NCI-H1436 (cell line): ENCODE measurements around the gene TBC1D10A.

Source experiments
- DNase-seq: peaks from one replicate; lab custom pipeline; 2025; lab: John Stamatoyannopoulos, UW

Gene TBC1D10A

DNA sequence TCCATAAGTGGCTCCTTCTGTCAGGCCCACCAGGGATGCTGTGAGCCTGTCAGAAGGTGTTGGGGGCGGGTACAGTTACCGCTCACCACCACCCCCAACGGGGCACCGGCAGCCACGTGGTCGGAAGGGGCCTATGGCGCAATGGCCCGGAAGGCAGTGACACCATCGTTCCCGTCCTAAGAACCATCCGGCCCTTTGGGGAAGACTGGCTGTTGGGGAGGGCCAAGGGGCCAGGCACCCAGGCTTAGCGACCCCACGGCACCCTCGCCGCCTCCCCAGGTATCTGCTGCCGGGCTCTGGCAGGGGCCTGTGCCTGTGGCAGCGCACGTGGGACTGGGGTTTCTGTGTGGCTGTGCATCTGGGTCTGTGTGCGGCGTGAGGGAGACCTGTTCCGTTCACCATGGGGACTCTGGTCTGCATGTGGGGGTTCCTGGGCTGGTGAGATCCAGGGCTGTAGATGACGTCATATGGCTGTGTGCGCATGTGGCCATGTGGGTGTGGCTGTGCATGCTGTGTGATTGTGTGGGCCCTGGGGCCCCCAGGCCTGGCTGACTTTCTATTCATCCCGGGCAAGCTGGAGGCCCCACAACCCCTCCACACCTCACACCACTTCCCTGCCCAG is 60.8 kb downstream of the TBC1D10A start:
- DNase-seq: no peak

GRCh38 chr22:30265131-30265720 is 61.5 kb downstream of the TBC1D10A start:
- DNase-seq: no peak

DNA sequence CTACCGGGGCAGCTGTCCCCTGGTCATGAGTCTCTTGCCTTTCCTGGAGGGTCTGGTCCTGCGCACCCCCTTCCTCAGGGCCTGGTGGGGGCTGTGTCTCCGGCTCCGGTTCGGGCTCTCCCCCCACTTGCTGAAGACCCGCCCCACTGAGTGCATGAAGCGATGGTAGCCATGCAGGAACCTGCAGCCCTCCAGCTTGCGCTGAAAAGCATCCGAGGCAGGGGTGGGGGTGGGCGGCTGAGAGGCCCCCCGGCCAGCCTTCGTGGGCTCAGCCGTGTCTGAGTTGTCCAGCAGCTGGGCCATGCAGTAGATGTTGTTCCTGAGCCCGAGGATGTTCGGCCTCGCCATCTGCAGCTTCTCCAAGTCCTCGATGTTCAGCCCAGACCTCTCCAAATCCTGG is 62.9 kb downstream of the TBC1D10A start:
- no peak for DNase-seq

- DNase-seq: peak; percentile 45
Observed at GRCh38 chr22:30262917-30263741, 63.6 kb downstream of the TBC1D10A start.

DNA sequence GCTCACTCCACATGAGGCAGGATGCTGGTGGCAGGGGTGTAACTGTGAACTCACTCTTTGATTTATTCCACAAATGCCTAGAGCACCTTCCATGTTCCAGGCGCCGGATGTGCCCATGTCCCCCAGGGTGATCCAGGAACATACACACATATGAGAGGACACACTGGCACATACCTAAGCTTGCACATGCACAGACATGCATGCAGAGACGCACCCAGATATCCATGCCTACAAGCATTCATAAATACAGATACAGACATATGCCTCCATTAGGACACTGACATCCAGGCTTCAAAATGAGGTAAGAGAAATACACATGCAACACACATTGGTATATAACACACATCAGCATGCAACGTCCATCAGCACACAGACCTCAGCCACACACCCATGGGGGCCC is 64.6 kb downstream of the TBC1D10A start:
- DNase-seq: no peak

GRCh38 chr22:30261134-30261533 is 65.6 kb downstream of the TBC1D10A start:
- DNase-seq: no peak

DNA sequence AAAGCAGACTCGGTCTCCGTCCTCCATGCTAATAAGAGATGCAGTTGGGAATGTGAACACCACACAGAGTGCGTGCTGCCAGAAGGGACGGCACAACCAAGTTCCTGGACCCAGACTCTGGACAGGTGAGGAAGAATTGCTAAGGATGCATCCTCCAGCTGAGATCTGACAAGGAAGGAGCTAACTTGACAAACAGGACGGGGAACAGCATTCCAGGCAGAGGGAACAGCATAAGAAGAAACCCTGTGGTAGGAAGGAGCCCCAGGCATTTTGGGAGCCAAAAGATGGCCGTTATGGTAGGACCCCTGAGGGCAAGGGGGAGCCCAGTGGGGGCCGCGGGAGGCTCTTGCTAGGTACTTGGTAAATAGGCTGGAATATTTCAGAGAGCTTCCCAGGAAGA is 66.1 kb downstream of the TBC1D10A start:
- no peak for DNase-seq

DNA sequence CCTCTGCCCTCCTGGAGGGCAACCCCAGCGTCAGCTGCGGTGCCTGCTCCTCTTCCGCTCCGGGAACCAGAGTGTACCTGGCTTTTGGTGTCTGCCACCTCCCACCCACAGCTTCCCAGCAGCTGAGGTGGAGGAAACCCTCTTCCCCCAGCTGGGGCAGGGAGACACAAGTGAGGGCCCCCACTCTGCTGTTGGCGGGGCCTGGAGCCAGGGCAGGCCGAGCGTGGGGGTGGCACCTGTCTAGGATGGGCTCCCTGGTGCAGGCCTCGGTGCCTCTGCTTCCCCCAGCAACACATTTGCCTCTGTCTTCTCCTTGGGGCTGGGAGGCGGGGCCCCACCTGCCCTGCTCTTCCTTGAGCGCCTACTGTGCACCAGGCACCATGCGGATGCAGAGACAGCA is 66.5 kb downstream of the TBC1D10A start:
- no peak for DNase-seq

GRCh38 chr22:30254314-30254713 is 72.4 kb downstream of the TBC1D10A start:
- no peak for DNase-seq

GRCh38 chr22:30253205-30253852 is 73.4 kb downstream of the TBC1D10A start:
- no peak for DNase-seq

GRCh38 chr22:30252411-30253204 is 74.1 kb downstream of the TBC1D10A start:
- no peak for DNase-seq

DNA sequence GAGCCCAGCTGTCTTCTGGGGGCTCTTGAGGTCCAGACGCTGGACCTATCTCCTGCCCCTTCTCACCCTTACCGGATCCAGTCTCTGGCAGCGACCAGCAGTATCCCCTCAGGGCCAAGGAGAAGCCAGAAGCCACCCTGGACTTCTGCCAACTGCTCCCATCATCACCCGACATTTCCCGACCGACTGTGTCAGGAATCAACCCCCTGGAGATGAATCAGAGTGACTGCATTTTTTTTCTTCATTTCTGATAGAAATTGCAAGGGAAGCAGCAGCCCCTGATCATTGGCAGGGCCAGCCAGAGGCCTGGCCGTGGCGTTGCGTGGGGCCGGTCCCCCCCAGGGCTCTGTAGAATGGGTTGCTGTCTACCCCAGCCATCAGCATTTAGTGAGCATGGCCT is 75.0 kb downstream of the TBC1D10A start:
- no peak for DNase-seq

- no peak for DNase-seq
Observed at GRCh38 chr22:30250661-30251267, 76.0 kb downstream of the TBC1D10A start.

DNA sequence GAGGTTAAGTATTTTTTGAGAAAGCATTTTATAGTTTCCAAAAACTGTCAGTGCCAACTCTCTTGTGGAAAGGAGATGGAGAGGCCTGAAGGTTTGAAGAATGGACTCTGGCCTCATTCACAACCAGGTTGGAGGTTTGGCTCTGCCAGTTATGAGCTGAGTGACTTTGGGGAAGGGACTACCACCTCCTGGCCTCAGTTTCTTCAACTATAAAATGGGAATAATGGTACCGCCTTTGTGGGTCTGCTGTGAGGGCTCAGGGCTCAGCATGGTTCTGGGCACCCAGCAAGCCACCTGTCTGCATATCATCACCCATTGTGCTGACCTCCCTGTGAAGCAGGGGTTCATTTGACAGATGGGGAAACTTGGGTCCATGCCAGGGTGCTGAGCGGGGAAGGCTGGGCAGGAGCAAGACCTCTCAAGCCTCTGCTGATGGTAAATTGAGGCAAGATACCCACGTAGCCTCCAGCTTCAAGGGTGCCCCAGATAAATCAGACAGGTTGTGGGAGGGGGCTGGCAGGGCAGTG is 76.6 kb downstream of the TBC1D10A start:
- no peak for DNase-seq

DNA sequence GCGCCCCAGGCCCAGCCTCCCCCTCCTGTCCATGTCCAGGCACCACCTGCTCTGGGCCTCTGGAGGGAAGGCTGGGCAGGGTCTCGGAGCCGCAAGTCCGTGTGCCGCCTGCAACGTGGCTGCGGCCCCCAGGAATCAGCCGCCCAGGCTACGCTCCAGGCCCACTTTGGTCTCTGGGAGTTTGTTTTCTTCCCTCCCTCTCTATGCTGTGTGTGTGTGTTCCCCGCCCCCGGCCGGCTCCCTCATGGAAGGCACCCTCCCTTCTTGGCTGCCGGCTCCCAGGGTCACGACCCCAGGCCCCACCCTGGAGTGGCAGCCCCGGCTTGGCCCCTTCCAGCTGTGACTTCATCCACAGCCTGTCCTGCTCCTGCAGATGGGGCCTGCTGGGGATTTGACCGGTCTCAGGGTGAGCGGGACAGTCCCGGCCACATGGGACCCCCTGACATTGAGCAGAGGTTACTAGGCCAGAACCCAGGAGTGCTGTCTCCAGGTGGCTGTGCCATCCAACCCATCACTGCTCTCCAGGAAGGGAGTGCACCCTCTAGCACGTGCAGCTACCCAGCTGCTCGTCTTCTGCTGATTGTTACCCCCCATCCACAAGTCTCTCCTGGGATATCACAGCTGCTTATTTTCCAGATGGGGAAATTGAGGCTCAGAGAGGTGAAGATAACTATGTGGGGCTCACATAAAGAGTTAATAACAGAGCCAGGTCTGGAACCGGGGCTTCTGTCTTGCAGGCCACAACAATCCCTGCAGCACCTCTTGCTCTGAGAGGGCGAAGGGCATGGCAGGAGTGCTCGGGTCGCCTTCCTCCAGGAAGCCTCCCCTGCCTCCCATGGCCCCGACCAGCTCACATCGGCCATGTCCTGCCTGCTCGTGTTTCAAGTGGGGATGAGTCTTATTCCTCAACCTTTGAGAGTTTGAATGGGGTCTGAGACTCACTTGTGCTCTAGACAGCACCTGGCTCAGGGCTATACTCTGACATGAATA is 77.4 kb downstream of the TBC1D10A start:
- no peak for DNase-seq

DNA sequence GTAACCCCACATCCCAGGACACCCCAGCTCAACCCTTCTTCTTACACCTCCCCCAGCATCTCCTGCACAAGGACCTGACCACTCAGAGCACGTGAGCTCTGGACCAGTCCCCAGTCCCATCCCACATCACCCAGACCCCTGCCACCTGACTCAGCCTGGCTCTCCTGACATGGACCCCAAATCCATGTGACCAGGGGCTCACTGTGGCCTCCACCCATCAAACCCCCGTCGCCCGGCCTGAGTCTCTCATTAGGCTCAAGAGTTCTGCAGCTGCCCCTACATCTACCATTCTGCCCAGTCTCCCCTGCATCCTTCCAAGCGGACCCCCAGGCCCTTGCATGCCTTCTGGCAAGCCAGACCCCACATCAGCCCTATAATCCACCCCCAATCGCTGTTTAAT is 78.3 kb downstream of the TBC1D10A start:
- no peak for DNase-seq

DNA sequence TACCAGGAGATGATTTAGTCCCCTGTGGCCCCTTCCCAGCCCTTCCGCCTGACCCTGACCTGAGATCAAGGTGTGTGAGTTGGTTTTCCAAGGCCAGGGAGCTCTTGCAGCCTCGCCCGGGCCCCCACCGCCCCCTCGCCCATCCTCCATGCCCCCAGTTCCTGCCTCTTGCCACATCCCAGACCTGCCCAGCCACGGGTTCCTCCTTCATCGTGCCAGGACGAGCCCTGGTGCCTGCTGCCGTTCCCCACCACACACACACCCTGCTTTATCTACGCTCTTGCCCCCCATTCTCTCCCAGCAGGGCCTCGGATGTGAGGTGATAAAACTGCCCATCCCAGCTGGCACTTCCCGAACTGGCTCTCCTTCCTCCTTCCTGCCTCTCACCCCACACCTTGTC is 78.8 kb downstream of the TBC1D10A start:
- DNase-seq: no peak

DNA sequence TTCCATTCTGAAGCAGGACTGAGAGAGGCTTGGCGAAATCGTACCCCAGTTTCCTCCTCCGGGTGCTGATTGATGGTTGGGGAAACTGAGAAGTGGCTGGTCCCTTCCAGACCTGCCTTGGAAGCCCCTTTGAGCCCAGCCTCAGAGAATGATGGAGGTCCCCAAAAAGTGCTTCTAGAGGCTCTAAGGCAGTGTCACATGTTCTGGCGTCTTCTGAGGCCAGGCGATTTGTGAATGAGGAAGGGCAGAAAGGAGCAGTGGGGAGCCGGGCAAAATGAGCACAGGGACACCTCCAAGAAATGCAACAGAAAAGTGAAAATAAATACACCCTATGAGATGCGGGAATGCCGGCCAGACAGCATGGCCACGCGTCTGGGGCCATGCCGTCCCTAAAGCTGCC is 79.2 kb downstream of the TBC1D10A start:
- DNase-seq: no peak

DNA sequence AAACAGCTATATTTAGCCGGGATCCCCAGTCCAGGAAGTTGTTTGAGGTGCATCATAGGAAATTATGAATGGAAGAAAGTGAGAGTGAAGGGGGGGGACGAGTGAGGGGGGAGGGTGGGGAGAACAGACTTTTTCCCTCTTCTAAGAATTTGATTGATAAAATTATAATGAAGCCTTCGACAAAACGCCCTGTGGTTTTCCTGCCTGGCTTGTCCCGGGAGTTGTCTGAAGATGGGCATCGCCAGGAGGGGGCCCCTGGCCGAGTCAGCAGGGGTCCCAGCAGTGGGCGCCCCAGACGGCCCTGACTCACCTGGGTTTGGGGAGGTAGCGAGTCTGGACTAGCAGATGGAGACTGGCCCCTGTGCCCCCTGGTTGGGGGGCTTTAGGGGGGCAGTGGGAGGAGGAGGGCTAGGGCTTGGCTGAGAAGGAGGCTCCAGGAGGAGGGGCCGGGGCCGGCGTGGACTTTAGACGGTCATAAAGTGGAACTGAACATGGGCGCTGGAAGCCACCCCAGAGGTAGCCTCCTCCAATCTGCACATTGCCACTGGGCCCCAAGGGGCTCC is 79.8 kb downstream of the TBC1D10A start:
- DNase-seq: no peak
